Osteocyte (in vitro differentiated cells): ENCODE results near the gene GATAD2B. TPM values are rescaled to one million over a fixed set of nuclear protein-coding genes. Genes with fewer than 3 reads are reported as not detected.

Experiments
- DNase-seq: peaks from one replicate; pipeline ENCODE4 v3.0.0; 2021; ENCODE audit warnings: mixed read lengths; ENCODE audit not compliant: unreplicated experiment; ENCODE audit errors: extremely low spot score
- H3K27ac Mint-ChIP-seq: one replicate; pipeline ENCODE4 v1.8.0; 2021; ENCODE audit warnings: mild to moderate bottlenecking, mixed read lengths; ENCODE audit not compliant: unreplicated experiment
- H3K27me3 Mint-ChIP-seq: one replicate; pipeline ENCODE4 v1.8.0; 2021; ENCODE audit warnings: mixed read lengths; ENCODE audit not compliant: unreplicated experiment
- H3K36me3 Mint-ChIP-seq: one replicate; pipeline ENCODE4 v1.8.0; 2021; ENCODE audit warnings: mixed read lengths; ENCODE audit not compliant: unreplicated experiment
- H3K4me1 Mint-ChIP-seq: one replicate; pipeline ENCODE4 v1.8.0; 2021; ENCODE audit warnings: mixed read lengths; ENCODE audit not compliant: unreplicated experiment
- H3K4me3 Mint-ChIP-seq: one replicate; pipeline ENCODE4 v1.8.0; 2021; ENCODE audit warnings: mild to moderate bottlenecking, moderate library complexity, mixed read lengths; ENCODE audit not compliant: unreplicated experiment
- H3K9me3 Mint-ChIP-seq: one replicate; pipeline ENCODE4 v1.8.0; 2021; ENCODE audit warnings: mixed read lengths; ENCODE audit not compliant: unreplicated experiment
- CTCF ChIP-seq: fragments of 200-600 bp; sonication (generic); IDR thresholded peaks from 2 replicates; pipeline ENCODE4 v1.5.0; 2021; ENCODE audit warnings: antibody characterized with exemption, mild to moderate bottlenecking, moderate library complexity
- total RNA-seq: library from RNA; stranded (reverse); gene quantifications from 2 replicates; pipeline ENCODE4 v1.2.1, GENCODE V29; 2021

Gene GATAD2B
- total RNA-seq, 1 donor from 2014 or later, result 66.7 TPM

GRCh38 chr1:153929426-153929825 lies 6.7 kb upstream of the GATAD2B start:
- H3K9me3 Mint-ChIP-seq, result no peaks in the 10 kb centered on the region
- no peak for TF ChIP-seq CTCF
- peaks cover 5% of the 10 kb centered on the region for H3K36me3 Mint-ChIP-seq
- no peak overlapping the region for H3K4me3 Mint-ChIP-seq
- H3K27me3 Mint-ChIP-seq, result no peaks in the 10 kb centered on the region
- DNase-seq, result no peak
- peaks cover 9% of the 10 kb centered on the region for H3K4me1 Mint-ChIP-seq
- H3K27ac Mint-ChIP-seq, result peak overlapping the region; percentile 6

- Mint-ChIP-seq H3K4me1 (peaks cover 9% of the 10 kb centered on the region), H3K4me3 (no peak overlapping the region), H3K27ac (peak overlapping the region; percentile 6), H3K27me3 (no peaks in the 10 kb centered on the region), H3K36me3 (peaks cover 5% of the 10 kb centered on the region), H3K9me3 (no peaks in the 10 kb centered on the region)
- TF ChIP-seq CTCF, result no peak
- no peak for DNase-seq
These were observed 6.1 kb upstream of the GATAD2B start for GRCh38 chr1:153928791-153929341.

- Mint-ChIP-seq H3K4me1 (peaks cover 14% of the 10 kb centered on the region), H3K9me3 (no peaks in the 10 kb centered on the region), H3K4me3 (no peak overlapping the region), H3K27ac (no peak overlapping the region), H3K27me3 (no peaks in the 10 kb centered on the region), H3K36me3 (peaks cover 5% of the 10 kb centered on the region)
- DNase-seq, result no peak
- TF ChIP-seq CTCF, result no peak
These were observed 5.5 kb upstream of the GATAD2B start for GRCh38 chr1:153928245-153928644.

GRCh38 chr1:153926405-153926804 lies 3.6 kb upstream of the GATAD2B start:
- Mint-ChIP-seq H3K27ac (no peak overlapping the region), H3K4me1 (peaks cover 17% of the 10 kb centered on the region), H3K9me3 (no peaks in the 10 kb centered on the region)

More at GRCh38 chr1:153926405-153926804, 3.6 kb upstream of the GATAD2B start:
- no peak for DNase-seq
- H3K4me3 Mint-ChIP-seq, result no peak overlapping the region
- TF ChIP-seq CTCF, result no peak
- peaks cover 5% of the 10 kb centered on the region for H3K36me3 Mint-ChIP-seq
- no peaks in the 10 kb centered on the region for H3K27me3 Mint-ChIP-seq
